ENCODE data around the gene RNF2.

DNA sequence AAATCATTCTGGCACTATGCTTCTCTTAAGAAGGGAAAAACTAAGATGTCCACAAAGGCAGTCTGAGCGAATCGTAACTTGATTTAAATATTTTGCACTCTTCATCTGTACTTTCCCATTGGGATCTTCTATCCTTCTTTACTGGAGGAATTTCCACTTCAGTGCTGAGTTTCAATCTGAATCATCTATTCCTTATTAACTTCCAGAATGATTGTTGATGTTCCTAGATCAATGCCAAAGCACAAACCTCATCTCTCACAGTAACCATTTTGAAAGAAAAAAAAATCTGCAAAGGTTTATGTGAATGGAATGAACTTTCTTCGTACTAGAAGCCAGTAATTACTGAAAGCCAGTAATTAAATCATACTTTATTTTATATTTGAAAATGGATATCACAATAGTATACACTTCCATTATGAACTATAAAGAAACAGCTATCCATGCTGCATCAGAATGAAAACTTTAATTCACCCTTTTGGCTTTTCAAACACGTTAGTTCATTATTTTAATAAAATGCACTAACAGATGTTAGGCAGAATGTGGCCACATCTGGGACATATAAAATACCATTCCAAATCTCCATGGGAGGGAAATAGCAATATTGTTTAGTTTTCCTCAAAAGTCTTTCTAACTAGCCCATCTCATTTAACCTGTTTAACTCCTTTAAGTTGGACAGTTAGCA is 5.5 kb upstream of the RNF2 start:
- TF ChIP-seq, protein P1, sequence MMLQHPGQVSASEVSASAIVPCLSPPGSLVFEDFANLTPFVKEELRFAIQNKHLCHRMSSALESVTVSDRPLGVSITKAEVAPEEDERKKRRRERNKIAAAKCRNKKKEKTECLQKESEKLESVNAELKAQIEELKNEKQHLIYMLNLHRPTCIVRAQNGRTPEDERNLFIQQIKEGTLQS (IDR thresholded peaks at IDR 0.05): no peak
- TF ChIP-seq SP1 (IDR thresholded peaks at IDR 0.05): no peak
- TF ChIP-seq, protein P2, sequence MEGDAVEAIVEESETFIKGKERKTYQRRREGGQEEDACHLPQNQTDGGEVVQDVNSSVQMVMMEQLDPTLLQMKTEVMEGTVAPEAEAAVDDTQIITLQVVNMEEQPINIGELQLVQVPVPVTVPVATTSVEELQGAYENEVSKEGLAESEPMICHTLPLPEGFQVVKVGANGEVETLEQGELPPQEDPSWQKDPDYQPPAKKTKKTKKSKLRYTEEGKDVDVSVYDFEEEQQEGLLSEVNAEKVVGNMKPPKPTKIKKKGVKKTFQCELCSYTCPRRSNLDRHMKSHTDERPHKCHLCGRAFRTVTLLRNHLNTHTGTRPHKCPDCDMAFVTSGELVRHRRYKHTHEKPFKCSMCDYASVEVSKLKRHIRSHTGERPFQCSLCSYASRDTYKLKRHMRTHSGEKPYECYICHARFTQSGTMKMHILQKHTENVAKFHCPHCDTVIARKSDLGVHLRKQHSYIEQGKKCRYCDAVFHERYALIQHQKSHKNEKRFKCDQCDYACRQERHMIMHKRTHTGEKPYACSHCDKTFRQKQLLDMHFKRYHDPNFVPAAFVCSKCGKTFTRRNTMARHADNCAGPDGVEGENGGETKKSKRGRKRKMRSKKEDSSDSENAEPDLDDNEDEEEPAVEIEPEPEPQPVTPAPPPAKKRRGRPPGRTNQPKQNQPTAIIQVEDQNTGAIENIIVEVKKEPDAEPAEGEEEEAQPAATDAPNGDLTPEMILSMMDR (IDR thresholded peaks at IDR 0.05; ENCODE audit: low read depth, low read length, missing input control): no peak
- TF ChIP-seq NR2F2 (IDR thresholded peaks at IDR 0.05): no peak
- TF ChIP-seq, protein P3, sequence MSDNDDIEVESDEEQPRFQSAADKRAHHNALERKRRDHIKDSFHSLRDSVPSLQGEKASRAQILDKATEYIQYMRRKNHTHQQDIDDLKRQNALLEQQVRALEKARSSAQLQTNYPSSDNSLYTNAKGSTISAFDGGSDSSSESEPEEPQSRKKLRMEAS (IDR thresholded peaks at IDR 0.05): no peak
- no peak for TF ChIP-seq TAF1 (conservative IDR thresholded peaks at IDR 0.05)
- TF ChIP-seq RAD21 (IDR thresholded peaks at IDR 0.05): no peak
- TF ChIP-seq, protein P4, sequence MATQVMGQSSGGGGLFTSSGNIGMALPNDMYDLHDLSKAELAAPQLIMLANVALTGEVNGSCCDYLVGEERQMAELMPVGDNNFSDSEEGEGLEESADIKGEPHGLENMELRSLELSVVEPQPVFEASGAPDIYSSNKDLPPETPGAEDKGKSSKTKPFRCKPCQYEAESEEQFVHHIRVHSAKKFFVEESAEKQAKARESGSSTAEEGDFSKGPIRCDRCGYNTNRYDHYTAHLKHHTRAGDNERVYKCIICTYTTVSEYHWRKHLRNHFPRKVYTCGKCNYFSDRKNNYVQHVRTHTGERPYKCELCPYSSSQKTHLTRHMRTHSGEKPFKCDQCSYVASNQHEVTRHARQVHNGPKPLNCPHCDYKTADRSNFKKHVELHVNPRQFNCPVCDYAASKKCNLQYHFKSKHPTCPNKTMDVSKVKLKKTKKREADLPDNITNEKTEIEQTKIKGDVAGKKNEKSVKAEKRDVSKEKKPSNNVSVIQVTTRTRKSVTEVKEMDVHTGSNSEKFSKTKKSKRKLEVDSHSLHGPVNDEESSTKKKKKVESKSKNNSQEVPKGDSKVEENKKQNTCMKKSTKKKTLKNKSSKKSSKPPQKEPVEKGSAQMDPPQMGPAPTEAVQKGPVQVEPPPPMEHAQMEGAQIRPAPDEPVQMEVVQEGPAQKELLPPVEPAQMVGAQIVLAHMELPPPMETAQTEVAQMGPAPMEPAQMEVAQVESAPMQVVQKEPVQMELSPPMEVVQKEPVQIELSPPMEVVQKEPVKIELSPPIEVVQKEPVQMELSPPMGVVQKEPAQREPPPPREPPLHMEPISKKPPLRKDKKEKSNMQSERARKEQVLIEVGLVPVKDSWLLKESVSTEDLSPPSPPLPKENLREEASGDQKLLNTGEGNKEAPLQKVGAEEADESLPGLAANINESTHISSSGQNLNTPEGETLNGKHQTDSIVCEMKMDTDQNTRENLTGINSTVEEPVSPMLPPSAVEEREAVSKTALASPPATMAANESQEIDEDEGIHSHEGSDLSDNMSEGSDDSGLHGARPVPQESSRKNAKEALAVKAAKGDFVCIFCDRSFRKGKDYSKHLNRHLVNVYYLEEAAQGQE (IDR thresholded peaks at IDR 0.05): no peak
- no peak for TF ChIP-seq YY1 (IDR thresholded peaks at IDR 0.05)
- TF ChIP-seq GABPA (IDR thresholded peaks at IDR 0.05 in 1 of 2, conservative IDR thresholded peaks at IDR 0.05 in 1 of 2): no peak
- no peak for TF ChIP-seq JUND (IDR thresholded peaks at IDR 0.05)
- no peak for TF ChIP-seq RXRA (IDR thresholded peaks at IDR 0.05)
- TF ChIP-seq, protein P5, sequence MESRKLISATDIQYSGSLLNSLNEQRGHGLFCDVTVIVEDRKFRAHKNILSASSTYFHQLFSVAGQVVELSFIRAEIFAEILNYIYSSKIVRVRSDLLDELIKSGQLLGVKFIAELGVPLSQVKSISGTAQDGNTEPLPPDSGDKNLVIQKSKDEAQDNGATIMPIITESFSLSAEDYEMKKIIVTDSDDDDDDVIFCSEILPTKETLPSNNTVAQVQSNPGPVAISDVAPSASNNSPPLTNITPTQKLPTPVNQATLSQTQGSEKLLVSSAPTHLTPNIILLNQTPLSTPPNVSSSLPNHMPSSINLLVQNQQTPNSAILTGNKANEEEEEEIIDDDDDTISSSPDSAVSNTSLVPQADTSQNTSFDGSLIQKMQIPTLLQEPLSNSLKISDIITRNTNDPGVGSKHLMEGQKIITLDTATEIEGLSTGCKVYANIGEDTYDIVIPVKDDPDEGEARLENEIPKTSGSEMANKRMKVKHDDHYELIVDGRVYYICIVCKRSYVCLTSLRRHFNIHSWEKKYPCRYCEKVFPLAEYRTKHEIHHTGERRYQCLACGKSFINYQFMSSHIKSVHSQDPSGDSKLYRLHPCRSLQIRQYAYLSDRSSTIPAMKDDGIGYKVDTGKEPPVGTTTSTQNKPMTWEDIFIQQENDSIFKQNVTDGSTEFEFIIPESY (IDR thresholded peaks at IDR 0.05): no peak
- no peak for TF ChIP-seq EGR1 (IDR thresholded peaks at IDR 0.05; ENCODE audit: low read depth in 2 of 2)

Measured in liver (tissue), 3 donors.